Measurements from ENCODE around the gene WFS1.

Gene WFS1

GRCh38 chr4:6250984-6251295 is 18.7 kb upstream of the WFS1 start:
- Histone ChIP-seq H3K27me3 (ENCODE audit: low read length) (no peaks in the 10 kb centered on the region), H3F3A (ENCODE audit: insufficient read depth) (no peaks in the 10 kb centered on the region), H3K4me2 (ENCODE audit: low read depth, low read length, poor library complexity, severe bottlenecking) (no peak overlapping the region), H3K9me3 (ENCODE audit: insufficient read depth, low read length) (no peaks in the 10 kb centered on the region), H3K4me3 (ENCODE audit: insufficient read depth, low read length, poor library complexity, severe bottlenecking) (no peak overlapping the region), H3K36me3 (ENCODE audit: low read length) (no peaks in the 10 kb centered on the region), H3K9me2 (replicated peaks; ENCODE audit: insufficient read depth, low read length) (no peaks in the 10 kb centered on the region), H3K27ac (ENCODE audit: low read depth, low read length) (no peak overlapping the region), H3K79me2 (ENCODE audit: insufficient read depth, low read length) (no peaks in the 10 kb centered on the region), H4K20me1 (ENCODE audit: low read depth, low read length) (no peaks in the 10 kb centered on the region), H3K9ac (ENCODE audit: low read length) (no peak overlapping the region), H2AFZ (ENCODE audit: low read depth, low read length, severe bottlenecking) (no peak overlapping the region)
- TF ChIP-seq EZH2phosphoT487 (conservative IDR thresholded peaks at IDR 0.05; ENCODE audit: low read length) = no peak
- TF ChIP-seq CTCF (IDR thresholded peaks at IDR 0.05; ENCODE audit: insufficient read depth, low read length, poor library complexity, severe bottlenecking) = no peak

DNA sequence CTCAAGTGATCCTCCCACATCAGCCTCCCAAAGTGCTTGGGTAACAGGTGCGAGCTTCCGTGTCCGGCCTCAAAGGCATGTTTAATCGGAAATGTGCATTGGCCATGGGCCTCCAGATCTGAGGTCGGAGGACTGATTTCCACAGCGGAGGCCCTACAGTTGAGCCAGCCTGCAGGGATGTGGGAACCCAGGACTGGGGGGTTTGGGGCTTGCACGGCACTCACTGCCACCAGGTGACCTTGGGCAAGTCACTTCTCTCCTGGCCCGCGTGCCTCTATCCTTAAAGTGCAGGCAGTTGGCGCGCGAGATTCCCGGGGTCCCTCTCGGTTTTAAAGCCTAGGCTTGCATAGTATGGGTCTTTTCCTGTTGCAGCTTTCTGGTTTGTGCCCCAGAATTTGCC is 18.3 kb upstream of the WFS1 start:
- Histone ChIP-seq H3K36me3 (ENCODE audit: low read length) (no peaks in the 10 kb centered on the region), H3K27ac (ENCODE audit: low read depth, low read length) (no peak overlapping the region), H3K79me2 (ENCODE audit: insufficient read depth, low read length) (no peaks in the 10 kb centered on the region), H3K9me3 (ENCODE audit: insufficient read depth, low read length) (no peaks in the 10 kb centered on the region), H2AFZ (ENCODE audit: low read depth, low read length, severe bottlenecking) (no peak overlapping the region), H3K4me2 (ENCODE audit: low read depth, low read length, poor library complexity, severe bottlenecking) (no peak overlapping the region), H3K9ac (ENCODE audit: low read length) (no peak overlapping the region), H3K27me3 (ENCODE audit: low read length) (no peaks in the 10 kb centered on the region), H3F3A (ENCODE audit: insufficient read depth) (no peaks in the 10 kb centered on the region), H3K9me2 (replicated peaks; ENCODE audit: insufficient read depth, low read length) (no peaks in the 10 kb centered on the region), H3K4me3 (ENCODE audit: insufficient read depth, low read length, poor library complexity, severe bottlenecking) (no peak overlapping the region), H4K20me1 (ENCODE audit: low read depth, low read length) (no peaks in the 10 kb centered on the region)
- TF ChIP-seq EZH2phosphoT487 (conservative IDR thresholded peaks at IDR 0.05; ENCODE audit: low read length) (no peak), CTCF (IDR thresholded peaks at IDR 0.05; ENCODE audit: insufficient read depth, low read length, poor library complexity, severe bottlenecking) (no peak)

- Histone ChIP-seq H2AFZ (ENCODE audit: low read depth, low read length, severe bottlenecking) (no peak overlapping the region), H3F3A (ENCODE audit: insufficient read depth) (no peaks in the 10 kb centered on the region), H4K20me1 (ENCODE audit: low read depth, low read length) (no peaks in the 10 kb centered on the region), H3K79me2 (ENCODE audit: insufficient read depth, low read length) (no peaks in the 10 kb centered on the region), H3K9me3 (ENCODE audit: insufficient read depth, low read length) (no peaks in the 10 kb centered on the region), H3K36me3 (ENCODE audit: low read length) (no peaks in the 10 kb centered on the region), H3K27me3 (ENCODE audit: low read length) (no peaks in the 10 kb centered on the region), H3K9me2 (replicated peaks; ENCODE audit: insufficient read depth, low read length) (no peaks in the 10 kb centered on the region), H3K9ac (ENCODE audit: low read length) (no peak overlapping the region), H3K27ac (ENCODE audit: low read depth, low read length) (no peak overlapping the region), H3K4me3 (ENCODE audit: insufficient read depth, low read length, poor library complexity, severe bottlenecking) (no peak overlapping the region), H3K4me2 (ENCODE audit: low read depth, low read length, poor library complexity, severe bottlenecking) (no peak overlapping the region)
- TF ChIP-seq CTCF (IDR thresholded peaks at IDR 0.05; ENCODE audit: insufficient read depth, low read length, poor library complexity, severe bottlenecking) = no peak
- no peak for TF ChIP-seq EZH2phosphoT487 (conservative IDR thresholded peaks at IDR 0.05; ENCODE audit: low read length)
These were observed 17.6 kb upstream of the WFS1 start for GRCh38 chr4:6252051-6252450.

GRCh38 chr4:6253111-6253510 is 16.5 kb upstream of the WFS1 start:
- Histone ChIP-seq H2AFZ (ENCODE audit: low read depth, low read length, severe bottlenecking) (no peak overlapping the region), H3K9me2 (replicated peaks; ENCODE audit: insufficient read depth, low read length) (no peaks in the 10 kb centered on the region), H3K9me3 (ENCODE audit: insufficient read depth, low read length) (no peaks in the 10 kb centered on the region), H3K36me3 (ENCODE audit: low read length) (no peaks in the 10 kb centered on the region), H4K20me1 (ENCODE audit: low read depth, low read length) (no peaks in the 10 kb centered on the region), H3K79me2 (ENCODE audit: insufficient read depth, low read length) (no peaks in the 10 kb centered on the region), H3K4me2 (ENCODE audit: low read depth, low read length, poor library complexity, severe bottlenecking) (no peak overlapping the region), H3K9ac (ENCODE audit: low read length) (no peak overlapping the region), H3F3A (ENCODE audit: insufficient read depth) (no peaks in the 10 kb centered on the region), H3K27ac (ENCODE audit: low read depth, low read length) (no peak overlapping the region), H3K4me3 (ENCODE audit: insufficient read depth, low read length, poor library complexity, severe bottlenecking) (no peak overlapping the region), H3K27me3 (ENCODE audit: low read length) (no peaks in the 10 kb centered on the region)
- TF ChIP-seq CTCF (IDR thresholded peaks at IDR 0.05; ENCODE audit: insufficient read depth, low read length, poor library complexity, severe bottlenecking) (no peak), EZH2phosphoT487 (conservative IDR thresholded peaks at IDR 0.05; ENCODE audit: low read length) (no peak)
